ENCODE measurements around the gene RTP5. TPM values are rescaled to one million over a fixed set of nuclear protein-coding genes. Genes with fewer than 3 reads are reported as not detected.
"Not testable (repeated sequence)": the region's sequence is repeated elsewhere in the genome, so short reads cannot be mapped to it uniquely, and the experiment has no call there.

RTP5 gene
- polyA plus RNA-seq, 1 of the 3 experiments (the other 2 are of a cell fraction) = not detected

GRCh38 chr2:241875754-241876527, 6.4 kb downstream of the RTP5 start:
- CTCF ChIA-PET = interaction anchor here (1.0 to 1.1 kb wide), 2 partner anchors 91 to 142 kb away, joined by 3 read pairs; partner anchors contain the start of gene D2HGDH
- POLR2A ChIA-PET = not testable (repeated sequence)

GRCh38 chr2:241876528-241877196, 7.1 kb downstream of the RTP5 start:
- H3K27me3 ChIP-seq (ENCODE audit: insufficient read depth) = no peaks in the 10 kb centered on the region
- H3K79me2 ChIP-seq (ENCODE audit: insufficient read depth) = no peaks in the 10 kb centered on the region
- no peaks in the 10 kb centered on the region for H3K36me3 ChIP-seq (replicated peaks in 1 of 2; ENCODE audit: control insufficient read depth in 1 of 2, insufficient read depth in 2 of 2, low read length in 1 of 2)
- no peaks in the 10 kb centered on the region for H4K20me1 ChIP-seq (ENCODE audit: insufficient read depth)
- H3F3A ChIP-seq (replicated peaks; ENCODE audit: insufficient read depth) = peaks cover 3% of the 10 kb centered on the region
- TF ChIP-seq JUND (IDR thresholded peaks at IDR 0.05) = no peak
- TF ChIP-seq SMC3 (IDR thresholded peaks at IDR 0.05; ENCODE audit: low read depth, low read length) = no peak
- no peak for TF ChIP-seq GATA2 (CRISPR knock-in tag; IDR thresholded peaks at IDR 0.05)
- no peak for TF ChIP-seq NRF1 (IDR thresholded peaks at IDR 0.05; ENCODE audit: low read depth, low read length)
- TF ChIP-seq FOSL2 (IDR thresholded peaks at IDR 0.05; ENCODE audit: borderline replicate concordance, low read depth) = no peak
- no peak overlapping the region for H3K4me3 ChIP-seq (ENCODE audit: low read depth in 2 of 2, low read length in 1 of 2)
- DNase-seq = no peak
- no peak overlapping the region for H3K4me2 ChIP-seq
- CTCF ChIA-PET = interaction anchor here (0.6 to 4.2 kb wide), 9 partner anchors 8 to 1030 kb away, joined by 3 to 58 read pairs (median 3); partner anchors contain the start of genes D2HGDH, DTYMK and ING5
- no peaks in the 10 kb centered on the region for H3K9me3 ChIP-seq
- H3K27ac ChIP-seq (ENCODE audit: low read depth in 2 of 2, low read length in 1 of 2) = no peak overlapping the region
- H3K9ac ChIP-seq = no peak overlapping the region
- no peak overlapping the region for H2AFZ ChIP-seq (ENCODE audit: low read depth)
- POLR2A ChIA-PET = interaction anchor here (0.6 kb wide), 1 partner anchor 142 kb away, joined by 3 read pairs; no protein-coding TSS in a partner anchor
- 73% methylated on average over 7 of the region's 18 CpGs for WGBS (ENCODE audit: low lambda C conversion rate)
- H3K9me2 ChIP-seq = no peaks in the 10 kb centered on the region
- peaks cover 0 to 11% of the 10 kb centered on the region in 2 experiments; a peak in 1 of 4 replicates for H3K4me1 ChIP-seq (ENCODE audit: control insufficient read depth in 1 of 2, insufficient read depth in 2 of 2, low read depth in 1 of 2, low read length in 1 of 2)

More at GRCh38 chr2:241875754-241876527, 6.4 kb downstream of the RTP5 start:
- H2AFZ ChIP-seq (ENCODE audit: low read depth); H4K20me1 ChIP-seq (ENCODE audit: insufficient read depth); H3K27ac ChIP-seq (ENCODE audit: low read depth in 2 of 2, low read length in 1 of 2); H3K9me2 ChIP-seq; H3K27me3 ChIP-seq (ENCODE audit: insufficient read depth); H3K9ac ChIP-seq; H3K4me3 ChIP-seq (ENCODE audit: low read depth in 2 of 2, low read length in 1 of 2); H3K79me2 ChIP-seq (ENCODE audit: insufficient read depth); H3F3A ChIP-seq (replicated peaks; ENCODE audit: insufficient read depth); H3K9me3 ChIP-seq; H3K4me1 ChIP-seq (ENCODE audit: control insufficient read depth in 1 of 2, insufficient read depth in 2 of 2, low read depth in 1 of 2, low read length in 1 of 2); H3K36me3 ChIP-seq (replicated peaks in 1 of 2; ENCODE audit: control insufficient read depth in 1 of 2, insufficient read depth in 2 of 2, low read length in 1 of 2); H3K4me2 ChIP-seq; DNase-seq: not testable (repeated sequence)
- TF ChIP-seq CTCF (IDR thresholded peaks at IDR 0.05) (peak; percentile 48), RAD21 (IDR thresholded peaks at IDR 0.05; ENCODE audit: low read length) (peak; percentile 47)
- WGBS (ENCODE audit: low lambda C conversion rate) = 72% methylated on average over 11 of the region's 22 CpGs
